Keratinocyte (primary cell): ENCODE measurements around the gene KLHL3. TPM values are rescaled to one million over a fixed set of nuclear protein-coding genes. Genes with fewer than 3 reads are reported as not detected.

Experiments used
- DNase-seq: peaks from one replicate; pipeline ENCODE4 v3.0.0-alpha.2; 2011; ENCODE audit warnings: low read depth, missing footprints, low spot score
- FAIRE-seq: peaks from 2 replicates; lab custom pipeline; 2011; peaks lifted over from hg19 to GRCh38; lab: Jason Lieb, UNC
- H2AFZ ChIP-seq: 2 replicates; pipeline ENCODE4 v1.6.0; 2012; ENCODE audit warnings: low read length, control low read depth, inconsistent platforms; ENCODE audit not compliant: control insufficient read depth
- H3K27ac ChIP-seq: 2 replicates; pipeline ENCODE4 v1.5.1; 2011; ENCODE audit warnings: low read length; ENCODE audit not compliant: control insufficient read depth, insufficient read depth
- H3K27me3 ChIP-seq: 3 replicates; pipeline ENCODE4 v1.6.0; 2011; ENCODE audit warnings: low read length; ENCODE audit not compliant: control insufficient read depth, insufficient read depth; ENCODE audit errors: extremely low read depth
- H3K36me3 ChIP-seq, 2 experiments: 2 replicates in 1 of 2; 3 replicates in 1 of 2; pipeline ENCODE4 v1.5.1; 2011; ENCODE audit warnings: low read length in 2 of 2, mild to moderate bottlenecking in 1 of 2; ENCODE audit not compliant: control insufficient read depth in 2 of 2, insufficient read depth in 2 of 2; ENCODE audit errors: extremely low read depth in 1 of 2
- H3K4me1 ChIP-seq: 3 replicates; pipeline ENCODE4 v1.5.1; 2011; ENCODE audit warnings: low read length; ENCODE audit not compliant: control insufficient read depth, insufficient read depth; ENCODE audit errors: extremely low read depth
- H3K4me2 ChIP-seq: 3 replicates; pipeline ENCODE4 v1.6.0; 2011; ENCODE audit warnings: low read depth, low read length; ENCODE audit not compliant: control insufficient read depth, insufficient read depth; ENCODE audit errors: extremely low read depth
- H3K4me3 ChIP-seq, 3 experiments: fragments of 200-600 bp in 1 of 3; sonication (generic) in 1 of 3; 2 replicates in 2 of 3; 3 replicates in 1 of 3; pipeline ENCODE4 v1.5.1; 2011 to 2016; ENCODE audit warnings: low read length in 3 of 3, mild to moderate bottlenecking in 3 of 3, control low read depth in 2 of 3, inconsistent platforms in 1 of 3, low read depth in 1 of 3, mixed read lengths in 1 of 3, mixed run types in 1 of 3, moderate library complexity in 1 of 3; ENCODE audit not compliant: control insufficient read depth in 2 of 3, insufficient read depth in 2 of 3; ENCODE audit errors: extremely low read depth in 1 of 3
- H3K79me2 ChIP-seq: 2 replicates; pipeline ENCODE4 v1.6.0; 2012; ENCODE audit warnings: low read length; ENCODE audit not compliant: control insufficient read depth, insufficient read depth
- H3K9ac ChIP-seq: 3 replicates; pipeline ENCODE4 v1.6.0; 2011; ENCODE audit warnings: low read length; ENCODE audit not compliant: control insufficient read depth, insufficient read depth; ENCODE audit errors: extremely low read depth
- H3K9me1 ChIP-seq: 3 replicates; pipeline ENCODE4 v1.6.0; 2011; ENCODE audit warnings: low read length; ENCODE audit not compliant: control insufficient read depth, insufficient read depth; ENCODE audit errors: extremely low read depth
- H3K9me3 ChIP-seq: 2 replicates; pipeline ENCODE4 v1.5.1; 2012; ENCODE audit warnings: low read depth, low read length; ENCODE audit not compliant: control insufficient read depth
- H4K20me1 ChIP-seq: 3 replicates; pipeline ENCODE4 v1.6.0; 2011; ENCODE audit warnings: low read length; ENCODE audit not compliant: control insufficient read depth, insufficient read depth; ENCODE audit errors: extremely low read depth
- CTCF ChIP-seq, 3 experiments: IDR thresholded peaks in 1 of 3; conservative IDR thresholded peaks in 1 of 3; optimal IDR thresholded peaks in 1 of 3; 2 replicates in 2 of 3; 3 replicates in 1 of 3; pipeline versions ENCODE3 to v1.5.1; 2011; ENCODE audit warnings: low read length in 3 of 3, mild to moderate bottlenecking in 3 of 3, moderate library complexity in 2 of 3, control low read depth in 1 of 3, inconsistent platforms in 1 of 3; ENCODE audit not compliant: insufficient read depth in 2 of 3; ENCODE audit errors: extremely low read depth in 1 of 3
- EZH2 ChIP-seq: IDR thresholded peaks from one replicate; pipeline ENCODE4 v1.6.1; 2012; ENCODE audit warnings: inconsistent platforms, mild to moderate bottlenecking, low read length, moderate library complexity
- dilution Hi-C: fragments of 300-500 bp; cut with MboI; formaldehyde crosslinking; loops from one replicate; pipeline ENCODE4 v1.7.0; 2020; ENCODE audit warnings: low sequenced_read_pairs; ENCODE audit not compliant: extremely low pct_ligation_motif_present
- polyA plus RNA-seq, 5 experiments: library from polyadenylated mRNA; depleted of rRNA in 3 of 5; stranded (reverse) in 3 of 5; stranded (forward) in 1 of 5; unstranded in 1 of 5; fragments of >200 nt; gene quantifications; 1 replicate in 1 of 5; 2 replicates in 3 of 5; 3 replicates in 1 of 5; pipeline versions ENCODE4 v1.2.1 to v1.2.3, GENCODE V29; 2011 to 2012; ENCODE audit warnings: missing spikeins in 2 of 5, low read depth in 1 of 5, low replicate concordance in 1 of 5

The KLHL3 gene
- polyA plus RNA-seq, 1 donor (not counting 4 experiments of a cell fraction or from before 2014, with no cell fraction given) = 2.5 TPM

DNA sequence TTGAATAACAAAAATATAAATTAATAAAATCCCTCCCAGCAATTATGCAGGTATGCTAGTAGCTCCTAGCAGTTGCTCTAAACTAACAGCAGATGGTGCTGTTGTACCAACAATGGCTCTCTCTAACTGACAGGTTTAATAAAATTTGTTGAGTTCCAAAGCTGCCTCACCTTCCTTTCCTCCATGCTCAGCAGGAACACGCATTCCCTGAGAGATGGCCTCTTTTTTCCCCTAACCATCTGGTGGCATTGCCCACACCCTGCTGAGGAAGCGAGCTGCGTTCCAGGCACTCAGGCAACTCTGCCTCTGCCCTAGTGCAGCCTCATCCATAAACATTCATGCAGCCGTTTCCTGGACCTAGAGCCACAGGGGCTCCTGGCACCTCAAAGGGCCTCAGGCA is 106.2 kb downstream of the KLHL3 start:
- no peak overlapping the region for H3K4me3 ChIP-seq
- DNase-seq = peak; percentile 26

DNA sequence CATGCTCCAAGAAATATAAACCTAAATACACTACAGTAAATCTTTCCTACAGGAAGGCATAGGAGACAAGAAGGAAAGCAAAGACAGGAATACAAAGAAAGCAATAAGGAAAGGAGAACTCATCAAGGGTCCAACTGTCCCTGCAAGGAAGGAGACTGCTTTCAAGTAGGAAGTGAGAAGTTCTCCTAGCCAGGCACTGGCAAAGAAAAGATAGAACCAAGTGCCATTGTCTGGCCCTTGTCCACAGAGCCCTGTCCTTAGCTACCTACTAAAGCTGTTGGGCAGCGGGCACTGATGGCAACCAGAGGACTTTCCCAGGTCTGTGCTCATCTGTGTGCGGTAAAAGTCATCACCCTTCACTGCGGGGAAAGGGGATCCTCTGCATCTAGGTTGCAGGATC is 108.2 kb downstream of the KLHL3 start:
- H3K79me2 ChIP-seq = no peaks in the 10 kb centered on the region
- H3K36me3 ChIP-seq = no peaks in the 10 kb centered on the region
- no peak for FAIRE-seq
- no peaks in the 10 kb centered on the region for H4K20me1 ChIP-seq
- no peaks in the 10 kb centered on the region for H3K9me1 ChIP-seq
- H3K9me3 ChIP-seq = no peaks in the 10 kb centered on the region
- H3K27me3 ChIP-seq = no peaks in the 10 kb centered on the region
- H3K4me3 ChIP-seq = no peak overlapping the region
- no peak for TF ChIP-seq CTCF (optimal IDR thresholded peaks at IDR 0.05 in 1 of 3, IDR thresholded peaks at IDR 0.05 in 1 of 3, conservative IDR thresholded peaks at IDR 0.05 in 1 of 3; ENCODE audit: extremely low read depth in 1 of 3, insufficient read depth in 2 of 3, low read length in 3 of 3)
- no peak for TF ChIP-seq EZH2
- H2AFZ ChIP-seq = no peak overlapping the region
- no peak for DNase-seq
- peaks cover 28% of the 10 kb centered on the region for H3K4me1 ChIP-seq
- H3K9ac ChIP-seq = no peak overlapping the region
- no peak overlapping the region for H3K4me2 ChIP-seq
- dilution Hi-C loops = no loop called here
- H3K27ac ChIP-seq = no peak overlapping the region

More for the DNA sequence above, 106.2 kb downstream of the KLHL3 start:
- no peaks in the 10 kb centered on the region for H4K20me1 ChIP-seq
- no peaks in the 10 kb centered on the region for H3K27me3 ChIP-seq
- peak; percentile 49 to 85 (median 77) for TF ChIP-seq CTCF (optimal IDR thresholded peaks at IDR 0.05 in 1 of 3, IDR thresholded peaks at IDR 0.05 in 1 of 3, conservative IDR thresholded peaks at IDR 0.05 in 1 of 3; ENCODE audit: extremely low read depth in 1 of 3, insufficient read depth in 2 of 3, low read length in 3 of 3)
- TF ChIP-seq EZH2 = no peak
- no peaks in the 10 kb centered on the region for H3K79me2 ChIP-seq
- FAIRE-seq = peak; percentile 90
- H3K36me3 ChIP-seq = no peaks in the 10 kb centered on the region
- peak overlapping the region; percentile 1 for H3K27ac ChIP-seq
- H2AFZ ChIP-seq = peak overlapping the region; percentile 62
- dilution Hi-C loops = no loop called here
- no peak overlapping the region for H3K9ac ChIP-seq
- H3K9me3 ChIP-seq = no peaks in the 10 kb centered on the region
- H3K9me1 ChIP-seq = no peaks in the 10 kb centered on the region
- H3K4me2 ChIP-seq = peak overlapping the region; percentile 31
- H3K4me1 ChIP-seq = peaks cover 21% of the 10 kb centered on the region
